ENCODE data around the gene STAT6. TPM values are rescaled to one million over a fixed set of nuclear protein-coding genes. Genes with fewer than 3 reads are reported as not detected.

The STAT6 gene
- total and polyA plus RNA-seq, 2 of the 8 experiments (the other 6 are each of a cell fraction or from before 2014, with no cell fraction given): 32.9 to 38.7 TPM

DNA sequence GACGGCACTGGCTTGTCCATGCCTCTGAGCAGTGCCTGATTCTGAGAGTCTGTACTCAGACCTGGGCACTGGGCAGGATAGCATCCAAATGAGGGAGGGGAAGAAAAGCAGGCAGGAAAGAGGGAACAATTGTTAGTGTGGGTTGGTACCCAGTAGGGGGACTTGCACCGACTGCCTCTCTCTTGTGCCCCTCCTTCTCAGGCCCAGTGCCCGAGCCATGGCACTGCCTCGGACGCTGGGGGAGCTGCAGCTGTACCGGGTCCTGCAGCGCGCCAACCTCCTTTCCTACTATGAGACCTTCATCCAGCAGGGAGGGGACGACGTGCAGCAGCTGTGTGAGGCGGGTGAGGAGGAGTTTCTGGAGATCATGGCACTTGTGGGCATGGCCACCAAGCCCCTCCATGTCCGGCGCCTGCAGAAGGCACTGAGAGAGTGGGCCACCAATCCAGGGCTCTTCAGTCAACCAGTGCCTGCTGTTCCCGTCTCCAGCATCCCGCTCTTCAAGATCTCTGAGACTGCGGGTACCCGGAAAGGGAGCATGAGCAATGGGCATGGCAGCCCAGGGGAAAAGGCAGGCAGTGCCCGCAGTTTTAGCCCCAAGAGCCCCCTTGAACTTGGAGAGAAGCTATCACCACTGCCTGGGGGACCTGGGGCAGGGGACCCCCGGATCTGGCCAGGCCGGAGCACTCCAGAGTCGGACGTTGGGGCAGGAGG lies 20.1 kb downstream of the STAT6 start:
- Histone ChIP-seq H3K23me2 (ENCODE audit: low read depth, low read length) (peaks cover 22% of the 10 kb centered on the region), H4K91ac (replicated peaks; ENCODE audit: insufficient read length, low read length) (no peak overlapping the region), H3K23ac (ENCODE audit: insufficient read length) (no peak overlapping the region), H4K8ac (ENCODE audit: extremely low read depth, insufficient read depth, low read length) (no peak overlapping the region; the same call in 1 of the 2 replicates), H3K79me1 (ENCODE audit: low read depth, low read length) (peaks cover 4% of the 10 kb centered on the region), H3K4me2 (ENCODE audit: insufficient read depth in 1 of 2, low read depth in 2 of 2, low read length in 2 of 2) (peak overlapping the region; percentile 57 to 81; a peak in 3 of 4 replicates), H4K5ac (ENCODE audit: insufficient read length, low read depth, low read length) (no peak overlapping the region), H3K4ac (replicated peaks; ENCODE audit: insufficient read length, low read depth, low read length) (no peak overlapping the region), H3K9me3 (ENCODE audit: insufficient read depth in 2 of 2, low read depth in 1 of 2, low read length in 1 of 2) (no peaks in the 10 kb centered on the region), H3K4me3 (ENCODE audit: extremely low read depth in 1 of 4, insufficient read depth in 2 of 4, low read depth in 3 of 4, low read length in 4 of 4) (peak overlapping the region in 2 of 4 experiments; percentile 20 to 32; a peak in 1 of 8 replicates), H2BK5ac (ENCODE audit: low read depth, low read length) (no peak overlapping the region), H3K14ac (ENCODE audit: insufficient read length) (no peak overlapping the region), H3K36me3 (ENCODE audit: control insufficient read depth in 2 of 4, insufficient read depth in 4 of 4, low read length in 3 of 4) (peaks cover 9 to 32% (median 16%) of the 10 kb centered on the region in 4 experiments), H2BK15ac (ENCODE audit: low read length) (no peak overlapping the region), H2BK120ac (replicated peaks; ENCODE audit: low read depth, low read length) (no peak overlapping the region), H4K20me1 (replicated peaks in 1 of 2; ENCODE audit: control insufficient read depth in 1 of 2, insufficient read depth in 2 of 2, low read length in 2 of 2) (peaks cover 4 to 11% of the 10 kb centered on the region in 2 experiments), H3K4me1 (replicated peaks in 1 of 4; ENCODE audit: control insufficient read depth in 3 of 4, insufficient read depth in 4 of 4, low read length in 3 of 4) (peaks cover 0 to 33% (median 22%) of the 10 kb centered on the region in 4 experiments; a peak in 6 of 7 replicates), H3K27ac (ENCODE audit: low read depth, low read length) (no peak overlapping the region), H3K56ac (replicated peaks; ENCODE audit: insufficient read length, low read depth, low read length) (no peak overlapping the region), H3K27me3 (replicated peaks in 1 of 4; ENCODE audit: control insufficient read depth in 3 of 4, extremely low read depth in 1 of 4, insufficient read depth in 3 of 4, low read length in 3 of 4) (no peaks in the 10 kb centered on the region), H2AFZ (ENCODE audit: low read length) (no peak overlapping the region), H2BK12ac (ENCODE audit: low read depth, low read length) (peak overlapping the region; percentile 14; the same call in 1 of the 2 replicates), H2BK20ac (ENCODE audit: low read length) (no peak overlapping the region), H3K79me2 (ENCODE audit: control insufficient read depth in 1 of 2, insufficient read depth in 2 of 2, low read length in 2 of 2) (peaks cover 0 to 18% of the 10 kb centered on the region in 2 experiments; a peak in 1 of 4 replicates), H3K9ac (replicated peaks in 1 of 4; ENCODE audit: extremely low read depth in 1 of 4, low read depth in 3 of 4, low read length in 3 of 4) (no peak overlapping the region), H3K18ac (ENCODE audit: extremely low read depth, low read length) (no peak overlapping the region), H2AK5ac (ENCODE audit: low read depth, low read length) (0 out of 2 replicates have a peak overlapping the region, but pooled peaks have one; percentile 26)
- FAIRE-seq: no peak
- DNase-seq (ENCODE audit: low read depth in 1 of 2, low spot score in 2 of 2): no peak
- ChIA-PET POLR2A (ENCODE audit: partially characterized antibody) (interaction anchor here (0.7 to 16.5 kb wide), 12 partner anchors 7 to 366 kb away, joined by 3 to 352 read pairs (median 10); partner anchors contain the start of genes LRP1, NACA, NEMP1 and SHMT2), CTCF (ENCODE audit: partially characterized antibody) (interaction anchor here (0.5 to 14.0 kb wide), 19 partner anchors 11 to 454 kb away, joined by 3 to 325 read pairs (median 7); partner anchors contain the start of genes MYO1A, NEMP1, STAT6 and TAC3)
- 94% methylated on average over 15 of the region's 22 CpGs; no CpG with 5 or more reads in 1 of the 2 experiments for WGBS, 2 experiments (ENCODE audit: extremely low coverage in 1 of 2, insufficient coverage in 1 of 2, insufficient read length in 1 of 2, insufficient replicate concordance in 2 of 2, low coverage in 1 of 2, low lambda C conversion rate in 2 of 2, missing lambda C conversion rate in 1 of 2)
- TF ChIP-seq ZNF274 (IDR thresholded peaks at IDR 0.05; ENCODE audit: borderline replicate concordance, extremely low read depth, low read length) (no peak), YY1 (IDR thresholded peaks at IDR 0.05; ENCODE audit: low read depth, low read length) (no peak), KDM5A (IDR thresholded peaks at IDR 0.05; ENCODE audit: low read length) (no peak), BCL11A (IDR thresholded peaks at IDR 0.05; ENCODE audit: low read depth in 2 of 2, low read length in 2 of 2) (no peak)

Measured in H1 (cell line).